ENCODE results near the gene NGRN.
"Not testable (repeated sequence)": the region's sequence is repeated elsewhere in the genome, so short reads cannot be mapped to it uniquely, and the experiment has no call there.

NGRN gene

GRCh38 chr15:90281637-90282036 lies 16.2 kb downstream of the NGRN start:
- DNase-seq (ENCODE audit: low read depth), result not testable (repeated sequence)

DNA sequence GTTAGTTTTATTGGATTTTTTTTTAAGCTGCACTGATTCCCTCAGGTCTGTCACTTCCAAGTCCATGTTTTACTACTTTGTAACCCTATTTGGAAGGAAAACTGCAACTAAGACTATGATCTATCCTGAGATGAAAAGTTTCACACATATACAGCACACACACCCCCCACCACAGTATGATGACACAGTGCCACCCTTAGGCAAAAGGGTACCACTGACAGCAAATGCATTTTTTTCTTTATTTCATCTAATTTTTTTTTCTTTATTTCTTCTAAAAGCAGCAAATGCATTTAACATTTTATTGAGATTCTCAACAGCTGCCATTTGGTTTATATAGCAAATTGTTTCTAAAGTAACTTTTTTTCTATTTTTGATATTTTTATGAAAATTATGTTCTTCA lies 21.2 kb downstream of the NGRN start:
- DNase-seq (ENCODE audit: low read depth), result peak; percentile 52

- DNase-seq (ENCODE audit: low read depth), result no peak
Observed at GRCh38 chr15:90287101-90287500, 21.6 kb downstream of the NGRN start.

GRCh38 chr15:90287946-90288345 lies 22.5 kb downstream of the NGRN start:
- no peak for DNase-seq (ENCODE audit: low read depth)

DNA sequence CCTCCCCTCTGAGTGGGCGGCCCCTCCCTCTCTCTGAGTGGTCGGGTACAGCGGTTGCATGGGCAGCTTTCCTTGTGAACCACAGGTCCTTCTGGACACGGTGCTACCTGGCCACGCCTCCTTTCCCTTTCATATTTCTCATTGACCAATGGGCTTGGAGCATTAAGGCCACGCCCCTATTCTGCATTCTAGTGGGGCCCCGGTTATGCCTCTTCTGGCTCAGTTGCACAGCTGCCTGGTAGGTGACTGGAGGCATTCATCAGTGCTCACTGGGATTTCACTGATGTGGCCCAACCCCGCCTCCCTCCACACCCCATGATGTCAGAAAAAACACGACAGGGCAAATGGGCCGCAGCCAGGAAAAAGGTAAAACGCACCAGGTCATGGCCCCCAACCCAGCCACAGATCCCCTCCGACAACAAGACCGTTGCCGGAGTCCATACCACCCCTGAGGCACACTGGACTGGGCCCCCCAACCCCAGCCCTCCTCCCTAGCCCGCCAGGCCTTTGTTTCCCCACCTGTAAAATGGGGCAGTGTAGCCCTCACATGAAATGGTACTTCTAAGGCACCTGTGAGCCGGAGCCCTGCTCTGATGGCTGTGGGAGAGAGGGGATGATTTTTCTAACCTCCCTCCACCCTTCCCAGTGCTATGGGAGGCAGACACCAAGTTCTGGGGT lies 26.3 kb downstream of the NGRN start:
- no peak for DNase-seq (ENCODE audit: low read depth)

DNA sequence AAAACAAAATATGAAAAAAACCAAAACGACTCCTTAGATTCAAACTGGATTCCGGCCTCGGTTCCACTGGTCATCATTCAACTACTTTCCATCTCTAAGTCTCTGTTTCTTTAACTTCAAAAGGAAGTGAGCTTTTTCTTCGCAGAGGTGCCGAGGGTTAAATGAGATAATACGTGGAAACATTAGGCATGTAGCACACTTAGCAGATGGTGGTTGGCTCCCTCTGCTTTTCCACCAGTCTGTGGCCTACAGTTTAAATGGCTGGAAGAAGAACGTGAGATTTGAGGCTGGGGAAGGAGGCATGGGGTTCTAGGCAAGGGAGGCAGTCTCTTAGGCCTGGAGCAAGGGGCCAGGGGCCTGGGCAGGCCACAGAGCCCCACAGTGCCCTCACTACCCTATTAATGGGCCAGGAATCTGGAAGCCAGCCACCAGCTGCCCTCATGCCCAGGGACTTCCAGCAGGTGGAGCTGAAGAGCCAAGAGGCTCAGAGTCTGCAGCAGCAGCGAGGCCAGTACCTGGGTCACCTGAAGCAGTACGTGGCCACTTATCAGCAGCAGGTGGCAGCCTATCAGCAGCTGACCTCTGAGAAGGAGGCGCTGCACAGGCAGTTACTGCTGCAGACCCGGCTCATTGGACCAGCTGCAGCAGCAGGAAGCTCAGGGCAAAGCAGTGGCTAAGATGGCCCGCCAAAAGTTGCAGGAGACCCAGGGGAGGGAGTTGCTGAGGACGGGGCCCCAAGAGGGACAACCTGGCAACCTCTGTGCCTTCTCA lies 27.8 kb downstream of the NGRN start:
- not testable (repeated sequence) for DNase-seq (ENCODE audit: low read depth)

- DNase-seq (ENCODE audit: low read depth), result no peak
Observed at GRCh38 chr15:90294159-90294558, 28.7 kb downstream of the NGRN start.

GRCh38 chr15:90294601-90295269 lies 29.3 kb downstream of the NGRN start:
- no peak for DNase-seq (ENCODE audit: low read depth)

DNA sequence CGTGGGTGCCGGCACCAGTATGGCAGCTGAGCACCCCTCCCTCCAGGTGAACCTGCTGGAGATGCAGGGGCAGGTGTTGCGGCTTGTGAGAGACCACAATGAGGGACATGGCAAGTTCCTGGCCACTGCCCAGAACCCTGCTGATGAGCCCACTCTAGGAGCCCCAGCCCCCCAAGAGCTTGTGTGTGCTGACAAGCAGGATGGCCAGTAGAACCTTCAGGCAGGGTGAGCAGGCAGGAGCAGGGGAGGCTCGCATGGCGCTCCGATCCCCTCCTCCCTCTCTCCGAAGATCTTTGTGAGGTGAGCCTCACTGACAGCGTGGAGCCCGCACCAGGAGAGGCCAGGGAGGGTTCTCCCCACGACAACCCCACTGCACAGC lies 29.8 kb downstream of the NGRN start:
- DNase-seq (ENCODE audit: low read depth), result no peak

- not testable (repeated sequence) for DNase-seq (ENCODE audit: low read depth)
Observed at GRCh38 chr15:90296316-90296884, 30.9 kb downstream of the NGRN start.

- no peak for DNase-seq (ENCODE audit: low read depth)
Observed at GRCh38 chr15:90297021-90297420, 31.5 kb downstream of the NGRN start.

DNA sequence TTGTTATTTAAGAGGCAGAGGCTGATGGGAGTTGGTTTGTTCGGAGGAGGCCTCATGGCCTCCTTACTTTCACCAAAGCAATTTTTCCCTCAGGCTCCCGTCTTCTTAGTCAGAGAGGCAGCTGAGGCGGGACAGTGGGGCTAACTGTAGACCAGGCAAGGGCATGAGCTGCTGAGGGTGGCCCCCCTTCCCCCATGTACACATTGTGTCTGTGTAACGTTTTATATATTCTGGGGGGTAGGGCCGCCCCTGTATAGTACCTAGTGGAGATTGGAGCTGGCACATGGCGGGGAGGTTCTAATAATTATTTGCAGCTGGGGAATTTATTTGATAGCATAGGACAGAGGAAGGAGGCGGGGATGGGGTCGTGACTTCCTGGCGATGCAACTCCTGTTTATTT lies 35.1 kb downstream of the NGRN start:
- no peak for DNase-seq (ENCODE audit: low read depth)

GRCh38 chr15:90300988-90301706 lies 35.7 kb downstream of the NGRN start:
- peak; percentile 17 for DNase-seq (ENCODE audit: low read depth)

GRCh38 chr15:90301707-90302300 lies 36.3 kb downstream of the NGRN start:
- DNase-seq (ENCODE audit: low read depth), result no peak

DNA sequence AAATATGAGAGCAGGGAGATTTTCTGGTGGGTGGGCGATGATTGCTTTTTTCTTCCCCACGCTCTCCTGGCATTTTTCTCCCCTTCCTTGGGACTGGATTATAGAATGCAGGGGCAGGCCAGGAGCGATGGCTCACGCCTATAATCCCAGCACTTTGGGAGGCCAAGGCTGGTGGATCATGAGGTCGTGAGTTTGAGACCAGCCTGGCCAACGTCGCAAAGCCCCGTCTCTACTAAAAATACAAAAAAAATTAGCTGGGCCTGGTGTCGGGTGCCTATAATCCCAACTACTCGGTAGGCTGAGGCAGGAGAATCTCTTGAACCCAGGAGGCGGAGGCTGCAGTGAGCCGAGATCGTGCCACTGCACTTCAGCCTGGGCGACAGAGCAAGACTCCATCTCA lies 39.9 kb downstream of the NGRN start:
- DNase-seq (ENCODE audit: low read depth), result not testable (repeated sequence)

DNA sequence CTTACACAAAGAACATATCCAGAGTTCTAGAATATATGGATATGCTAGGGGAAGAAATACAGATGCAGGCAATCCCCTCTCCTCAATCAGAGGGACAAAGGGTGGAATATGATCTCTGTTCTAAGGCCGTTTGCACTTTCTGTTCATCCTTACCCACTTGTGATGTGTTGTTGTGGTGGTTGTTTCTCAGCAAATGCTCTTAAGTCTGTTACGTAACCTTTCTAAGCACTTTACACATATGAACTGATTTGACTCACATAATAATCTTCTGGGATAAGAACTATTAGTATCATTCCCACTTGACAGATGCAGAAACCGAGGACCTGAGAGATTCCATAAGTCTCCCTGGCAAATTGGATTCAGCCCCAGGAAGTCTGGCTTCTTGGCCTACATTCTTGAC lies 40.5 kb downstream of the NGRN start:
- no peak for DNase-seq (ENCODE audit: low read depth)

DNA sequence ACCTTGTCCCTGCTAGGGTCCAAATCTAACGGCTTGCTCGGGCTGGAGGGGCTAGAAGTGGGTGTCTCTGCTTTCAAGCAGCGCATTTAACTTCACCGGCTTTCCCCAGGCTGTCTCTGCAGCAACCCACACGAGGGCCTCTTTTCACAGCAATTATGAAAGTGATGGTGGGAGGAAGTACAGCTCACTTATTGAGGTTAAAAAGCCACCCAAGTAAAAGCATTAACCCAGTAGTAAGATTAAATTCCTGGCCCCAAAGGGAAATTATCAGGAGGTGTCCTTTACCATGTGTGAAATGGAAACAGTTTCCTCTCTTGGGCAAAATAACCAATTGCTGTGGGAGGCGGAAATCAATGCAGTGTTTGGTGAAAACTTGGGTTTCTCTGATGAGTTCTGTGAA lies 41.1 kb downstream of the NGRN start:
- DNase-seq (ENCODE audit: low read depth), result no peak

DNA sequence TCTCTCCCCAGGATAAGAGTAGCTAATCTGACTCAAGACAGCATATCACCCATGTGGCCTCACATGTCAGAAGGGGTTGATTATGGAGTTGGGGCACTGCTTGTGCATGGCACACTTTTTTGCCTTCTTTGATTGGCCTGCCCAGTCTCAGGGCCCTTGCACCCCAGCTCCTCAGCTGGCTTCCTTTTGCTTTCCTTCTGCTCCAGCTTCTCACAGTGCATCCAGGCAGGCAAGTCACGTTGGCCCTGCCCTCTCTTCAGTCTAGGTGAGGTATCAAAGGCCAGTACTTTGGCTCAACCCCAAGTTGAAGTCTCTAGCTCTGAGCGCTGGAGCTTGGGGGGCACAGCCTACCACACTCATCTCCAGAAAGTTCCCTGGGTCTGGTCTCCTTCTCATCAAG lies 42.2 kb downstream of the NGRN start:
- DNase-seq (ENCODE audit: low read depth), result no peak

- DNase-seq (ENCODE audit: low read depth), result no peak
Observed at GRCh38 chr15:90309020-90309419, 43.5 kb downstream of the NGRN start.

GRCh38 chr15:90315278-90315982 lies 50.0 kb downstream of the NGRN start:
- DNase-seq (ENCODE audit: low read depth), result peak; percentile 58

DNA sequence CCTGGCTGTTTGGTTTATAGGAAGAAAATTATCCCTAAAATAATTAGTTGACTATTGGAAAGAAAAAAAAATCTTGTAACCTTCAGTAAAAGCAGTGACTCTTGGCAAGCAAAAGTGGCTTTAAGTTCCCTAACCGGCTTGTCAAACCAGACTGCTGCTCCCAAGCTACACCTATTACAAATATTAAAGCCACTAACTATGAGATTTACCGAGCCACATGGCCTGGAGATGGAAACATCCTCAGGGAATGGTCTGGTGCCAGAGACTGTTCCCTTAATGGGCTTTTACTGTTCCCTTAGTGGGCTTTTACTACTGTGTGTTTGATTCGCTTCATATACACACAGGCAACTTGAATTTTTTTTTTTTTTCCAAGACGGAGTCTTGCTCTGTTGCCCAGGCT lies 50.7 kb downstream of the NGRN start:
- DNase-seq (ENCODE audit: low read depth), result no peak
